SK-N-MC (cell line): ENCODE results near the gene TLR1.

Experiments used
- DNase-seq: peaks from one replicate; pipeline ENCODE4 v3.0.0-alpha.2; 2011; ENCODE audit warnings: low read depth, low spot score
- H3K27ac ChIP-seq: fragments of 200-600 bp; sonication (generic); 2 replicates; pipeline ENCODE4 v1.5.1; 2016; ENCODE audit warnings: mixed run types
- H3K36me3 ChIP-seq: fragments of 200-600 bp; sonication (generic); 2 replicates; pipeline ENCODE4 v1.6.1; 2017; ENCODE audit warnings: antibody characterized with exemption, low read length, mixed read lengths; ENCODE audit not compliant: insufficient read depth
- H3K4me3 ChIP-seq: fragments of 200-600 bp; sonication (generic); 2 replicates; pipeline ENCODE4 v1.5.1; 2016
- H3K9ac ChIP-seq: fragments of 200-600 bp; sonication (generic); 2 replicates; pipeline ENCODE4 v1.8.0; 2017; ENCODE audit warnings: mixed run types, mixed read lengths; ENCODE audit not compliant: insufficient read length
- H3K9me3 ChIP-seq: fragments of 200-600 bp; sonication (generic); 2 replicates; pipeline ENCODE4 v1.6.1; 2017; ENCODE audit warnings: low read depth, mild to moderate bottlenecking, antibody characterized with exemption, low read length, moderate library complexity, mixed read lengths
- EZH2 ChIP-seq: fragments of 200-600 bp; sonication (generic); IDR thresholded peaks from one replicate; pipeline ENCODE4 v1.6.1; 2017; ENCODE audit warnings: antibody characterized with exemption
- FOXP2 ChIP-seq: optimal IDR thresholded peaks from 2 replicates; pipeline ENCODE3; 2011; ENCODE audit warnings: mild to moderate bottlenecking, moderate library complexity; ENCODE audit not compliant: insufficient read depth; ENCODE audit errors: extremely low read length, control extremely low read depth
- POLR2AphosphoS5 ChIP-seq: IDR thresholded peaks from 2 replicates; pipeline ENCODE4 v1.6.1; 2012; ENCODE audit warnings: mild to moderate bottlenecking, low read depth, low read length, borderline replicate concordance

Gene TLR1

GRCh38 chr4:38831653-38832052, 27.1 kb upstream of the TLR1 start:
- no peaks in the 10 kb centered on the region for H3K36me3 ChIP-seq
- no peak for TF ChIP-seq POLR2AphosphoS5

DNA sequence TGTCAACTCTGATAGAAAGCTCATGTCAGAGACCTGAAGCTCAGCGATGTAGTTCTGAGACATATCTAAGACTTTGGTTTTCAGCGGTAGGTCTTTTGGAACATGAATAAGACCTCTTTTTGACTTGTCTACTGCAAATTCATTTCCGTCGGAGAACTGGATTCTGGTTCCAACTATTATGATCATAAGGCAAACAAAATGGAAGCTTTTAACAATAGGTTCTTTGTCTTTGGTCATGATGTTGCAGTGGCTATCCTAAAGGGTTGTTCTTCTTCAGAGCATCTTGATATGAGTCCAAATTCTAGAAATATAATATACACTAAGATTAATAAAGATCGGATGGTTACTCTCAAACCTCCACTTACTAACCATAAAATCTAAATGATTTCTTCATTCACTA, 24.6 kb upstream of the TLR1 start:
- no peak for DNase-seq
- H3K9me3 ChIP-seq, result no peaks in the 10 kb centered on the region
- no peak overlapping the region for H3K9ac ChIP-seq
- no peaks in the 10 kb centered on the region for H3K36me3 ChIP-seq
- no peak for TF ChIP-seq POLR2AphosphoS5
- no peak for TF ChIP-seq FOXP2
- no peak for TF ChIP-seq EZH2
- H3K27ac ChIP-seq, result no peak overlapping the region
- no peak overlapping the region for H3K4me3 ChIP-seq

More at GRCh38 chr4:38831653-38832052, 27.1 kb upstream of the TLR1 start:
- Histone ChIP-seq H3K9ac (no peak overlapping the region), H3K4me3 (no peak overlapping the region), H3K27ac (no peak overlapping the region), H3K9me3 (no peaks in the 10 kb centered on the region)
- no peak for DNase-seq

DNA sequence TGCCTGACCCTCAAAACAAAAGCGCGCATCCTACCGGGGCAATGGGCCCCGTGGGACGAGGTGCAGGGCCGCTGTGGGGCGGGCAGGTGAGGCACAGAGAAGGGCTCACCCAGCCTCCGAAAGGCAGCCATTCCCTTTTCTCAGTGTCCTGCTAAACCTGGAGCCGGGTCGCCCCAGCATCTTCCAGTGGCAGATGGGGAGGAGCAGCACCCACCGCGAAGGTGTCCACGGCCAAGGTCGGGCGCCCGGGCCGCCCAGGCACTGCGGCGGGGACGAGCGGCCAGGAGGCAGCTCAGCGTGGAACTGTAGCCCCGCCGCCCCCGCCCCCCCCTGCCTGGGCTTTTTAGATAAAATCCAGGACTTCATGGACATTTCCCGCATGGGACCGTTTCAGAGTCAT, 19.2 kb upstream of the TLR1 start:
- no peaks in the 10 kb centered on the region for H3K36me3 ChIP-seq
- no peak overlapping the region for H3K9ac ChIP-seq
- DNase-seq, result no peak

GRCh38 chr4:38822748-38823303, 18.2 kb upstream of the TLR1 start:
- H3K27ac ChIP-seq, result no peak overlapping the region
- H3K9me3 ChIP-seq, result no peaks in the 10 kb centered on the region
- DNase-seq, result no peak
- no peak for TF ChIP-seq FOXP2
- no peak for TF ChIP-seq POLR2AphosphoS5
- TF ChIP-seq EZH2, result no peak
- H3K4me3 ChIP-seq, result no peak overlapping the region
- no peak overlapping the region for H3K9ac ChIP-seq
- H3K36me3 ChIP-seq, result no peaks in the 10 kb centered on the region

More for the DNA sequence above, 19.2 kb upstream of the TLR1 start:
- Histone ChIP-seq H3K4me3 (no peak overlapping the region), H3K27ac (no peak overlapping the region), H3K9me3 (no peaks in the 10 kb centered on the region)
- no peak for TF ChIP-seq EZH2
- no peak for TF ChIP-seq POLR2AphosphoS5
- no peak for TF ChIP-seq FOXP2

DNA sequence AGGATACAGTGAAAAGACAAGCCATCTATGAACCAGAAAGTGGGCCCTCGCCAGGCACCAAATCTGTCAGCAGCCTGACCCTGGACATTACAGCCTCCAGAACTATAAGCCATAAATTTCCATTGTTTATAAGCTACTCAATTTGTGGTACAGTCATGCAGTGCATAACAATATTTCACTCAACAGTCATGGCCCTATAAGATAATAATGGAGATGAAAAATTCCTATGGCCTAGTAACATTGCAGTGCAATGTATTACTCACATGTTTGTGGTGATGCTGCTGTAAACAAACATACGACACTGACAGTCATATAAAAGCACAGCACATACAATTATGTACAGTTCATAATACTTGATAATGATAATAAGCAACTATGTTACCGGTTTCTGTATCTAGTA, 17.1 kb upstream of the TLR1 start:
- no peak overlapping the region for H3K27ac ChIP-seq
- no peak for TF ChIP-seq EZH2
- TF ChIP-seq POLR2AphosphoS5, result no peak
- no peak for TF ChIP-seq FOXP2

GRCh38 chr4:38820329-38821061, 15.9 kb upstream of the TLR1 start:
- Histone ChIP-seq H3K36me3 (no peaks in the 10 kb centered on the region), H3K4me3 (no peak overlapping the region), H3K9me3 (no peaks in the 10 kb centered on the region), H3K27ac (no peak overlapping the region), H3K9ac (no peak overlapping the region)
- no peak for TF ChIP-seq EZH2
- no peak for TF ChIP-seq POLR2AphosphoS5
- no peak for TF ChIP-seq FOXP2
- no peak for DNase-seq

More for the DNA sequence above, 17.1 kb upstream of the TLR1 start:
- no peaks in the 10 kb centered on the region for H3K36me3 ChIP-seq
- no peak overlapping the region for H3K9ac ChIP-seq
- no peaks in the 10 kb centered on the region for H3K9me3 ChIP-seq
- H3K4me3 ChIP-seq, result no peak overlapping the region
- DNase-seq, result no peak

DNA sequence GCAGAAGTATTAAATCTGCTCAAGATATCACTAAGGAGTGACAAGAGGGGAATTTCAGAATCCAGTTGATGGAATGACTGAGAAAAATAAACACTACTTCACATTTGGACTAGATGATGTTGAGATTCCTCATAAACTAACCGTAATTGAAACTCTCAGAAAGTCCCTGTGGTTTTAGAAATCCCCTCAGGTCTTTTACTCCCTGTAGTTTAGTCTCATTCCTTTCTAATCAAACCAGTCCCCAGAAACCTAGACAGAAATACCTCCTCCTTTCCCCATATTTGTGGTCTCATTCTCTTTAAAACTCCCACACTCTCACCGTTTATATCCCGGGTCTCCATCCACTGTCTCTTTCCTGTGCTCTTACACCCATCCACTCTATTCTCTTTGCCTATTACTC, 15.0 kb upstream of the TLR1 start:
- Histone ChIP-seq H3K4me3 (no peak overlapping the region), H3K9me3 (no peaks in the 10 kb centered on the region), H3K36me3 (no peaks in the 10 kb centered on the region), H3K9ac (no peak overlapping the region), H3K27ac (no peak overlapping the region)
- TF ChIP-seq EZH2 (no peak), POLR2AphosphoS5 (no peak), FOXP2 (no peak)
- DNase-seq, result peak; percentile 40

- no peaks in the 10 kb centered on the region for H3K36me3 ChIP-seq
- no peak overlapping the region for H3K27ac ChIP-seq
- H3K9ac ChIP-seq, result no peak overlapping the region
- H3K4me3 ChIP-seq, result no peak overlapping the region
- no peaks in the 10 kb centered on the region for H3K9me3 ChIP-seq
- no peak for DNase-seq
- TF ChIP-seq POLR2AphosphoS5, result no peak
Measured at GRCh38 chr4:38818441-38818976, 13.9 kb upstream of the TLR1 start.
